Neuronal stem cell (in vitro differentiated cells): ENCODE measurements around the gene CASQ1.
A peak's percentile ranks its signal among the peaks of the same experiment; 100 is the strongest.

Experiments used
- DNase-seq: peaks from one replicate; pipeline ENCODE4 v3.0.0-alpha.2; 2013; ENCODE audit warnings: low spot score
- H2AFZ ChIP-seq: one replicate; pipeline ENCODE4 v1.6.1; 2013; ENCODE audit warnings: mild to moderate bottlenecking, low read length, inconsistent platforms
- H2AK5ac ChIP-seq: 2 replicates; pipeline ENCODE4 v1.6.1; 2013; ENCODE audit warnings: low read depth, mild to moderate bottlenecking, inconsistent platforms, low read length, moderate library complexity, mixed read lengths
- H2BK120ac ChIP-seq: 2 replicates; pipeline ENCODE4 v1.6.1; 2013; ENCODE audit warnings: low read depth, mild to moderate bottlenecking, inconsistent platforms, low read length, moderate library complexity, mixed read lengths
- H2BK12ac ChIP-seq: one replicate; pipeline ENCODE4 v1.6.1; 2013; ENCODE audit warnings: low read length, inconsistent platforms
- H2BK15ac ChIP-seq: 2 replicates; pipeline ENCODE4 v1.6.1; 2013; ENCODE audit warnings: mild to moderate bottlenecking, low read length, inconsistent platforms, mixed read lengths
- H2BK5ac ChIP-seq: one replicate; pipeline ENCODE4 v1.6.1; 2013; ENCODE audit warnings: inconsistent platforms, mild to moderate bottlenecking, low read length, moderate library complexity
- H3K14ac ChIP-seq: one replicate; pipeline ENCODE4 v1.6.1; 2013; ENCODE audit warnings: low read length, inconsistent platforms
- H3K18ac ChIP-seq: 2 replicates; pipeline ENCODE4 v1.6.1; 2013; ENCODE audit warnings: low read length, inconsistent platforms
- H3K23ac ChIP-seq: 2 replicates; pipeline ENCODE4 v1.6.1; 2013; ENCODE audit warnings: low read depth, mild to moderate bottlenecking, mixed read lengths, low read length, inconsistent platforms; ENCODE audit not compliant: poor library complexity
- H3K27ac ChIP-seq: replicated peaks from 3 replicates; pipeline ENCODE4 v1.5.1; 2013; ENCODE audit warnings: low read length, inconsistent platforms
- H3K27me3 ChIP-seq, 3 experiments: 2 replicates each; pipeline ENCODE4 v1.6.1; 2013; ENCODE audit warnings: low read length in 3 of 3, mild to moderate bottlenecking in 2 of 3, inconsistent platforms in 1 of 3, low read depth in 1 of 3, mixed read lengths in 1 of 3, moderate library complexity in 1 of 3; ENCODE audit not compliant: control insufficient read depth in 3 of 3, insufficient read depth in 3 of 3
- H3K36me3 ChIP-seq, 2 donors: replicated peaks in 1 of 2; 2 replicates each; pipeline ENCODE4 v1.6.1; 2013; ENCODE audit warnings: low read length in 2 of 2; ENCODE audit not compliant: control insufficient read depth in 2 of 2, insufficient read depth in 2 of 2
- H3K4ac ChIP-seq: 2 replicates; pipeline ENCODE4 v1.6.1; 2013; ENCODE audit warnings: inconsistent platforms, mild to moderate bottlenecking, low read length, moderate library complexity
- H3K4me1 ChIP-seq, 2 donors: 1 replicate in 1 of 2; 2 replicates in 1 of 2; pipeline ENCODE4 v1.6.1; 2013; ENCODE audit warnings: low read length in 2 of 2, low read depth in 1 of 2; ENCODE audit not compliant: control insufficient read depth in 2 of 2, insufficient read depth in 1 of 2
- H3K4me2 ChIP-seq: one replicate; pipeline ENCODE4 v1.6.1; 2013; ENCODE audit warnings: mild to moderate bottlenecking, low read length, inconsistent platforms; ENCODE audit not compliant: insufficient read depth, poor library complexity, severe bottlenecking
- H3K4me3 ChIP-seq, 2 donors: 2 replicates each; pipeline ENCODE4 v1.5.1; 2013; ENCODE audit warnings: low read length in 2 of 2, mild to moderate bottlenecking in 2 of 2, inconsistent platforms in 1 of 2, moderate library complexity in 1 of 2
- H3K79me1 ChIP-seq: one replicate; pipeline ENCODE4 v1.6.1; 2013; ENCODE audit warnings: low read depth, mild to moderate bottlenecking, inconsistent platforms, low read length, moderate library complexity
- H3K9ac ChIP-seq: one replicate; pipeline ENCODE4 v1.6.1; 2013; ENCODE audit warnings: mild to moderate bottlenecking, low read depth, low read length, inconsistent platforms; ENCODE audit not compliant: poor library complexity
- H3K9me3 ChIP-seq, 2 donors: replicated peaks in 1 of 2; 2 replicates each; pipeline versions ENCODE3 to v1.6.1; 2013; ENCODE audit warnings: low read length in 2 of 2, mild to moderate bottlenecking in 2 of 2, inconsistent platforms in 1 of 2, low read depth in 1 of 2, mixed read lengths in 1 of 2, moderate library complexity in 1 of 2; ENCODE audit not compliant: control insufficient read depth in 2 of 2, insufficient read depth in 1 of 2
- H4K8ac ChIP-seq: one replicate; pipeline ENCODE4 v1.6.1; 2013; ENCODE audit warnings: low read depth, mild to moderate bottlenecking, inconsistent platforms, low read length, moderate library complexity
- H4K91ac ChIP-seq: one replicate; pipeline ENCODE4 v1.6.1; 2013; ENCODE audit warnings: low read length, low read depth, mild to moderate bottlenecking, inconsistent platforms; ENCODE audit not compliant: poor library complexity
- WGBS, 2 donors: extraction: QIAGEN DNeasy Blood & Tissue Kit; methylation state at CpG; one replicate each; pipeline ENCODE4 v1.1.7; 2013; ENCODE audit warnings: missing lambda C conversion rate in 2 of 2, mixed read lengths in 1 of 2; ENCODE audit not compliant: insufficient read length in 2 of 2, insufficient replicate concordance in 1 of 2; ENCODE audit errors: extremely low coverage in 2 of 2; 5-methylcytosine and 5-hydroxymethylcytosine counted together

The CASQ1 gene

GRCh38 chr1:160210561-160210960, 20.2 kb downstream of the CASQ1 start:
- WGBS, 2 donors, result no CpG with 5 or more reads among the region's 5 CpGs
- Histone ChIP-seq H2BK120ac (no peak overlapping the region), H3K4me1 (peaks cover 55% of the 10 kb centered on the region in 2 donors), H2BK12ac (no peak overlapping the region), H3K18ac (no peak overlapping the region), H3K4me2 (no peak overlapping the region), H4K8ac (no peak overlapping the region), H3K27ac (no peak overlapping the region), H3K4me3 (no peak overlapping the region), H4K91ac (no peak overlapping the region), H2BK15ac (no peak overlapping the region), H3K27me3 (no peaks in the 10 kb centered on the region), H2AFZ (no peak overlapping the region), H3K23ac (no peak overlapping the region), H2BK5ac (no peak overlapping the region), H3K14ac (no peak overlapping the region), H3K9ac (no peak overlapping the region), H3K36me3 (peaks cover 55 to 84% of the 10 kb centered on the region in 2 donors), H2AK5ac (no peak overlapping the region), H3K4ac (no peak overlapping the region), H3K79me1 (peaks cover 5% of the 10 kb centered on the region), H3K9me3 (no peaks in the 10 kb centered on the region)
- DNase-seq, result no peak

- no peak overlapping the region for H3K4me3 ChIP-seq
- H3K79me1 ChIP-seq, result peaks cover 2% of the 10 kb centered on the region
- H2BK15ac ChIP-seq, result no peak overlapping the region
- H3K18ac ChIP-seq, result no peak overlapping the region
- peak; percentile 58 for DNase-seq
- no peak overlapping the region for H3K23ac ChIP-seq
- H3K9me3 ChIP-seq, result no peaks in the 10 kb centered on the region
- H2AFZ ChIP-seq, result no peak overlapping the region
- peaks cover 60 to 91% of the 10 kb centered on the region in 2 donors for H3K36me3 ChIP-seq
- no peak overlapping the region for H4K91ac ChIP-seq
- no peak overlapping the region for H3K14ac ChIP-seq
- H4K8ac ChIP-seq, result no peak overlapping the region
- H3K27me3 ChIP-seq, result no peaks in the 10 kb centered on the region
- H2BK5ac ChIP-seq, result no peak overlapping the region
- H2AK5ac ChIP-seq, result no peak overlapping the region
- no peak overlapping the region for H2BK120ac ChIP-seq
- H3K27ac ChIP-seq, result peak overlapping the region; percentile 1
- peaks cover 53% of the 10 kb centered on the region in 2 donors for H3K4me1 ChIP-seq
- H3K4me2 ChIP-seq, result no peak overlapping the region
- H3K4ac ChIP-seq, result no peak overlapping the region
- H2BK12ac ChIP-seq, result no peak overlapping the region
- H3K9ac ChIP-seq, result no peak overlapping the region
- no CpG with 5 or more reads among the region's 10 CpGs for WGBS, 2 donors
Observed at GRCh38 chr1:160211046-160211790, 20.8 kb downstream of the CASQ1 start.

GRCh38 chr1:160214481-160215140, 24.2 kb downstream of the CASQ1 start:
- H2BK5ac ChIP-seq, result no peak overlapping the region
- WGBS, 2 donors, result no CpG with 5 or more reads among the region's 3 CpGs

GRCh38 chr1:160216301-160216700, 25.9 kb downstream of the CASQ1 start:
- Histone ChIP-seq H3K4me1 (peaks cover 6 to 12% of the 10 kb centered on the region in 2 donors), H3K27me3 (no peaks in the 10 kb centered on the region), H2AFZ (no peak overlapping the region), H3K4ac (no peak overlapping the region), H2BK5ac (no peak overlapping the region), H2BK120ac (no peak overlapping the region), H3K4me3 (no peak overlapping the region), H2BK15ac (no peak overlapping the region), H3K79me1 (no peaks in the 10 kb centered on the region), H3K4me2 (no peak overlapping the region), H3K9ac (no peak overlapping the region), H3K36me3 (peaks cover 62 to 100% of the 10 kb centered on the region in 2 donors), H3K18ac (no peak overlapping the region), H2AK5ac (no peak overlapping the region), H4K8ac (no peak overlapping the region), H4K91ac (no peak overlapping the region), H3K27ac (no peak overlapping the region), H3K23ac (no peak overlapping the region), H3K9me3 (no peaks in the 10 kb centered on the region), H2BK12ac (no peak overlapping the region), H3K14ac (no peak overlapping the region)
- DNase-seq, result no peak

More at GRCh38 chr1:160214481-160215140, 24.2 kb downstream of the CASQ1 start:
- DNase-seq, result no peak
- Histone ChIP-seq H4K8ac (no peak overlapping the region), H3K23ac (no peak overlapping the region), H3K9me3 (no peaks in the 10 kb centered on the region), H3K14ac (no peak overlapping the region), H2AK5ac (no peak overlapping the region), H4K91ac (no peak overlapping the region), H3K4me2 (no peak overlapping the region), H3K79me1 (no peaks in the 10 kb centered on the region), H3K9ac (no peak overlapping the region), H2BK15ac (no peak overlapping the region), H3K18ac (no peak overlapping the region), H3K36me3 (peaks cover 67 to 94% of the 10 kb centered on the region in 2 donors), H2BK12ac (no peak overlapping the region), H3K27ac (no peak overlapping the region), H3K4ac (no peak overlapping the region), H3K27me3 (no peaks in the 10 kb centered on the region), H3K4me1 (peaks cover 22 to 26% of the 10 kb centered on the region in 2 donors), H2BK120ac (no peak overlapping the region), H3K4me3 (no peak overlapping the region), H2AFZ (no peak overlapping the region)
